ENCODE data around the gene IQCK.
A peak's percentile ranks its signal among the peaks of the same experiment; 100 is the strongest.

IQCK gene

GRCh38 chr16:19717741-19718623 lies at the start of gene IQCK, which contains the start of gene KNOP1:
TSS of gene IQCK (plus strand) at chr16:19718271. CDS start at chr16:19718307, 36 bp downstream.
TSS of gene KNOP1 (minus strand) at chr16:19718227. CDS start at chr16:19715035, 3,192 bp downstream.
- Histone ChIP-seq H3K4me1 (ENCODE audit: low read depth, poor library complexity, severe bottlenecking) (peaks cover 10% of the 10 kb centered on the region), H4K20me1 (ENCODE audit: insufficient read depth) (no peaks in the 10 kb centered on the region), H3K4me2 (peak within 1 kb of the TSS; percentile 75), H3K27me3 (ENCODE audit: insufficient read depth, low read depth) (no peaks in the 10 kb centered on the region), H2AFZ (ENCODE audit: low read depth) (peak within 1 kb of the TSS; percentile 80), H3K36me3 (ENCODE audit: insufficient read depth) (no peaks in the 10 kb centered on the region), H3K27ac (peak within 1 kb of the TSS; percentile 65), H3K9ac (peak within 1 kb of the TSS; percentile 91), H3K4me3 (IDR thresholded peaks at IDR 0.05; ENCODE audit: insufficient read depth, low read depth, low read length) (peak within 1 kb of the TSS; percentile 44), H3K79me2 (ENCODE audit: insufficient read depth, low read depth) (peaks cover 40% of the 10 kb centered on the region)
- no peak for TF ChIP-seq CTCF (conservative IDR thresholded peaks at IDR 0.05; ENCODE audit: low read depth, low read length)

- Histone ChIP-seq H3K36me3 (ENCODE audit: insufficient read depth) (no peaks in the 10 kb centered on the region), H3K27me3 (ENCODE audit: insufficient read depth, low read depth) (no peaks in the 10 kb centered on the region), H4K20me1 (ENCODE audit: insufficient read depth) (no peaks in the 10 kb centered on the region), H3K9ac (no peak overlapping the region), H3K79me2 (ENCODE audit: insufficient read depth, low read depth) (no peaks in the 10 kb centered on the region), H3K4me2 (no peak overlapping the region), H3K4me1 (ENCODE audit: low read depth, poor library complexity, severe bottlenecking) (no peaks in the 10 kb centered on the region), H3K27ac (no peak overlapping the region), H2AFZ (ENCODE audit: low read depth) (no peak overlapping the region), H3K4me3 (IDR thresholded peaks at IDR 0.05; ENCODE audit: insufficient read depth, low read depth, low read length) (no peak overlapping the region)
- TF ChIP-seq CTCF (conservative IDR thresholded peaks at IDR 0.05; ENCODE audit: low read depth, low read length): no peak
Observed at GRCh38 chr16:19672378-19672777, 45.7 kb upstream of the IQCK start.

- Histone ChIP-seq H3K4me3 (IDR thresholded peaks at IDR 0.05; ENCODE audit: insufficient read depth, low read depth, low read length) (no peak overlapping the region), H3K4me2 (no peak overlapping the region), H4K20me1 (ENCODE audit: insufficient read depth) (no peaks in the 10 kb centered on the region)
Observed at GRCh38 chr16:19674485-19674884, 43.6 kb upstream of the IQCK start.

GRCh38 chr16:19677402-19677801 lies 40.7 kb upstream of the IQCK start:
- H3K9ac ChIP-seq: no peak overlapping the region
- no peak overlapping the region for H3K4me3 ChIP-seq (IDR thresholded peaks at IDR 0.05; ENCODE audit: insufficient read depth, low read depth, low read length)
- H2AFZ ChIP-seq (ENCODE audit: low read depth): no peak overlapping the region
- no peak overlapping the region for H3K4me2 ChIP-seq
- no peak for TF ChIP-seq CTCF (conservative IDR thresholded peaks at IDR 0.05; ENCODE audit: low read depth, low read length)
- H3K4me1 ChIP-seq (ENCODE audit: low read depth, poor library complexity, severe bottlenecking): no peaks in the 10 kb centered on the region
- H3K36me3 ChIP-seq (ENCODE audit: insufficient read depth): no peaks in the 10 kb centered on the region
- H3K27me3 ChIP-seq (ENCODE audit: insufficient read depth, low read depth): no peaks in the 10 kb centered on the region
- H3K27ac ChIP-seq: no peak overlapping the region
- no peaks in the 10 kb centered on the region for H4K20me1 ChIP-seq (ENCODE audit: insufficient read depth)
- H3K79me2 ChIP-seq (ENCODE audit: insufficient read depth, low read depth): no peaks in the 10 kb centered on the region

More at GRCh38 chr16:19674485-19674884, 43.6 kb upstream of the IQCK start:
- Histone ChIP-seq H3K9ac (no peak overlapping the region), H3K36me3 (ENCODE audit: insufficient read depth) (no peaks in the 10 kb centered on the region), H2AFZ (ENCODE audit: low read depth) (no peak overlapping the region), H3K4me1 (ENCODE audit: low read depth, poor library complexity, severe bottlenecking) (no peaks in the 10 kb centered on the region), H3K27me3 (ENCODE audit: insufficient read depth, low read depth) (no peaks in the 10 kb centered on the region), H3K79me2 (ENCODE audit: insufficient read depth, low read depth) (no peaks in the 10 kb centered on the region), H3K27ac (no peak overlapping the region)
- no peak for TF ChIP-seq CTCF (conservative IDR thresholded peaks at IDR 0.05; ENCODE audit: low read depth, low read length)
